ENCODE measurements around the gene TOPAZ1. TPM values are rescaled to one million over a fixed set of nuclear protein-coding genes. Genes with fewer than 3 reads are reported as not detected.

Gene TOPAZ1
- total and polyA plus RNA-seq, 2 of the 8 experiments (the other 6 are each of a cell fraction or from before 2014, with no cell fraction given), result not detected

DNA sequence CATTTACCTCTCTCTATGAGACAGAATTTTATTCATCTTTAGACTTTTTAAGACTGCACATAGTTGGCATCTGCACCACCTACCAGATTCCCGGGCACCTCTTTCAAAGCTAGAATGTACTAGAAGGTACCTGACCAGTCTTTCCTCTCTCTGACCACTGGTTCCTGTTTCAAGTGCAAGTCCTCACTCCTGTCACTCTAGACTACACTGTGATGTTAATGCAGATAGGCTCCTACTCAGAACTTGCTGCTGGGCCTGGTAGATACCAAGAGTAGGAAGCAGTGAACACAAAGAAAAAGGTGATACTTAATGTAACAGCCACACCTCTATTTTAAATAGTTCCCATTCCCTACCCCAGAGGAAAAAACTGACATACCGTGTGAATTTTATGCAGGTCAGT, 88.8 kb downstream of the TOPAZ1 start (continued):
- TF ChIP-seq JUND (IDR thresholded peaks at IDR 0.05; ENCODE audit: low read length), result no peak

Data from H1 (cell line).